Superior temporal gyrus (tissue), 1 donor: ENCODE measurements around the gene MYH6.
"Not testable (repeated sequence)": the region's sequence is repeated elsewhere in the genome, so short reads cannot be mapped to it uniquely, and the experiment has no call there.

Experiments
- DNase-seq: peaks from one replicate; pipeline ENCODE4 v3.0.0-alpha.2; 2016; ENCODE audit errors: extremely low spot score

MYH6 gene

DNA sequence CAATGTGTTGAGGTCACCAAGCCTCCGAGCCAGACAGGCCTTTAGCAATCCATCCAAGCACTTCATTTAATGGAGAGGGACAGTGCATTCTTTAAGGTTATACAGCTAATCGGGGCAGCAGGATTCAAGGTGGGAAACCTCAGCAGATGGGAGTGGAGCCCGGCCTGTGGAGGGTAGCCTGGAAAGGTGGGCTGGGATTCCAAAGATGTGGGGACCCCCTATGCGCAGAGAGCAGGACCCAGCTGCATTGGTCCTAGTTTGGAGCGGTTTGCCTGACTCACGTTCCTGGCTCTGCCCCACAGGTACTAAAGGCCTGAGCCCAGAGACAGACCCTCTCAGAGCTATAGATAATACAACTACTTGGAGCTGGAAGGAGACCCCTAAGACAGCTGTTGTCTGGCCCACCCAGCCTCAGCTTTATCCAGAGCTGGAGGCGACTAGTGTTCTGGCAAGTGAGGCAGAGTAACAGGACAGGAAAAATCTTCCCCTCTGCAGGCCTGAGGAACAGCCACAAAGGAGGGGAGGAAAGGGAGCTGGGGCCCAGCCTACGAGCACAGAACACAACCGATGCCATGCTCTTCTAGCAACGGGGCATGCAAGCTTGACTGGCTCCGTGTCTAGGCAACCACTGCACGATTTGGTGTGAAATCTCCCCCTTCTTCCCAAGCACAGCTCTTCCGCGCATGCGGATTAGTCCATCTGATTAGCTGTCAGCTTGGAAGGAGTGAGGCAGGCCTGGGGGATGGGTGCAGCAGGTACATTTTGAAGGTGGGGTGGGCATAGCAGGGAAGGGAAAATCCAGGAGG, 28.5 kb upstream of the MYH6 start:
- DNase-seq, result peak; percentile 55

DNA sequence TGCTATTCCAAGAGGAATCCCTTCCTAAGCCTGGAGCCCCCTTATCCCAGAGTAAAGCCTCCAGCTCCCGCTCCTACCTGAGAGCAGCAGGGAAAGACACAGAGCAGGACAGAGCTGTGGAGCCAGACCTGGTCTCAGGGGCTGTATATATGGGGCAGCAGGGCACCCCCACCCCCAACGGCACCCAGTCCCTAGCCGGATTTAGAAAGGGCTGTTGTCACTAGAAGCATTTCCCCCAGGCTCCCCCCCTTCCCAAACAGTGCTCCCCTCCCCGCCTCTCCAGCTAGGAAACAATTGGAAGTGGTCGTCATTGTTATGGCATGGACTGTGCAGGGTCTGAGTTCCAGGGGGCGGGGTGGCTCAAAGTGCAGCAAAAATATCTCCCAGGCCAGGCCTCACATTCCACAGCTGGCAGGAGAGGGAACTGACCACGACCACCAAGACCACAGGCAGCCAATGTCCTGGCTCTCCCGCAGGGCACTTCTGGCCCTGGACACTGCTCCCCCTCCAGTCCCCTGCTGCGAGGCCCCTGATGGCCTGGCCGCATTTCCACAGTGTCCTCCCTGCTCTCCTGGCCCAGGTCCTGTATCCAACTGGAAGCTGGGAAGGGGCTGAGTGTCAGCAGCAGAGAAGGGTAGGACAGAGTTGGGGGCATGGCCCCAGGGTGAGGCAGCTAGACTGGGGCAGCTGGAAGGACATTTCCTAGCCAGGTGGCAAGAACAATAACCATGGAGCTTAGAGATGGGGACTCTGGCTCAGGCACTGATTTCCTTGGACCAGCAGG, 27.7 kb upstream of the MYH6 start, which contains the start of gene MYH7:
MYH7 (minus strand) TSS at position 118 of the 784 bp plus-strand sequence. CDS start 1,928 bp downstream, outside the sequence.
- no peak for DNase-seq

DNA sequence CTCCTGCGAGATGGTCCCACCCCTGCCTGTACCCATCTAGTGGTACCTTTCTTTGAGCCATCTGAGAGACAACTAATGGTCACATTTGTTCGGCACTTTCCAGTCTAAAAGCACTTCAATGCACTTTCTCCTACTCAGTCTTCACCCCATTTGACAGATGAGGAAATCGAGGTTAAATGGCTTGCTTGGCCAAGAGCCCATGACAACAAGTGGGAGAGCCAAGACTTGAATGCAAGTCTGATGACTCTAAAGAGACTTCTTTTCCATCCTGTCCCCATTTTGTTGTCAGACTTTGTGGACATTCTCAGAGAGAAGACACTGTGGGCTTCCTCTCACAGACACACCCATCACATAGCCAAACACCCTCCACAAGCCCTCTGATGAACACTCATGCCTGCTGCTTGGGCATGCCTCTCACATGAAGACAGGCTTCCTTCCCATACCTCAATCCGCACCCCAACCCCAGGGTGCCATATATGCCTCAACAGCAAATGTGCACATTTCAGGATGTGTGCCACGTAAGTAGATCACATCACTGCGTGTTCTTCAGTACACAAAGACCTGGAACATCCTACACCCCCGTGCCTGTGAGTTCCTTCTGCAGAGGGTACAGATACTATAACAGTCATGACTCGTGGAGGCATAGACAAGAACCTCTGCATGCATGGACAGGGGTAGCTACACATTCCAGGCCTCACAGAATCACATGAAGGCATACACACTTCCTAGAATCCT, 26.6 kb upstream of the MYH6 start:
- peak; percentile 22 for DNase-seq

GRCh38 chr14:23433457-23433856, 25.4 kb upstream of the MYH6 start:
- no peak for DNase-seq

- no peak for DNase-seq
Observed at GRCh38 chr14:23432946-23433345, 24.9 kb upstream of the MYH6 start.

DNA sequence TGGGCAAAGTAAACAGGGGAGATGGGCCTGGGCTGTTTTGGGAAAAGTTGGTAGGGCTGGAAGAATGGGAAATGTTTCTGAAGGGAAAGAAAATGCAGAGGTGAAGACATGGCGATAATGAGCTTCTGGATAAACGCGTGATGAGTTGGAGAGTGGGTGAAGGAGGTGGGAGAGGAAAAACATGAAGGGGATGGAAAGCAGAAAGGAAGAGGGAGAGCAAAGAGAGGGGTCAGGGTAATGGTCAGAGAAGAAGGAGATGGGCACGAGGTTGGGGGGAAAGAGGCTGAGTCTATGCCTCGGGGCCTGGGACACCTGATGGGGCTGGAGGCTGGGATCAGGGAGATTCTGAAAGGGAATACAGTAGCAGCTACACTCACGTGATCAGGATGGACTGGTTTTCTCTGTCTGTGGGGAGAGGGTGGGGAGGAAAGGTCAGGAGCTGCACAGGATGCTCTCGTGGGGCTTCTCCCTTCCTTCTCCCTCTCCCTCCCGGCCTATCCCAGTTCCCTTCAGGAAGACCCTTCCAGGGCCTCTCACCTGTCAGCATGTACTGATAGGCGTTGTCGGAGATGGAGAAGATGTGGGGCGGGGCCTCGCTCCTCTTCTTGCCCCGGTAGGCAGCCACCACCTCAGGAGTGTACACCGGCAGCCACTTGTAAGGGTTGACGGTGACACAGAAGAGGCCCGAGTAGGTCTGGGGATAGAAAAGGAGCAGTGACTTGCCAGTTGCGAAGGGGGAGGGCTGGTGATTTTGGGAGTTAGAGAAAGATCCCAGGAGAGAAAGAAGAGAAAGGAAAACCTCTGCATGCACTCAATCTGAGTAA, 24.2 kb upstream of the MYH6 start:
- DNase-seq, result no peak

DNA sequence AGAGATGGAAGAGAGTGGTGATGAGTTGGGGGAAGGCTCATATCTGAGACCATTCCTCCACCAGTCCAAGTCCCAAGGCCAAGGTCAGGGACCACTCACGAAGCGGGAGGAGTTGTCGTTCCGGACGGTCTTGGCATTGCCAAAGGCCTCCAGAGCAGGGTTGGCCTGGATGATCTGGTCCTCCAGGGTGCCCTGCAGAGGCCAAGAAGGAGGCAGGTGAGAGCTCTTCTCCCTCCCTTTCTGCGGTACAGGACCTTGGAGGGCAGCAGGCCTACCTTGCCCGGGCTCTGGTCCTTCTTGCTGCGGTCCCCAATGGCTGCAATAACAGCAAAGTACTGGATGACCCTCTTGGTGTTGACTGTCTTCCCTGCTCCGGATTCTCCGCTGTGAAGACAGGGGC, 23.4 kb upstream of the MYH6 start:
- DNase-seq, result no peak

DNA sequence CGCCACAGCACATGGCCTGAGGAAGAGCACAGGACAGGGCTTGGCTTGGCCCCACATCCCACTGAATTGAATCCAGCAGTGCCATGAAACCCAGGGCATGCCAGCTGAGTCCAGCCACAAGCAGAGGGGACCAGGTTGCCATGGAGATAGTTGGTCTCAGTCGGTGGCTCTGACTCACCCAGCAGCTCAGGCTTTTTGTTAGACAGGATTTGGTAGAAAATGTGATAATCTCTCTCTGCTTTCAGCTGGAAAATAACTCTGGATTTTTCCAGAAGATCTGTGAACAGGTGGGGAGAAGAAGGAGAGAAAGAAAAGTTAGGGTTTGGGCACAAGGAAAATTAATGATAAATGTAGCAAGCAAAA, 22.6 kb upstream of the MYH6 start:
- peak; percentile 61 for DNase-seq

DNA sequence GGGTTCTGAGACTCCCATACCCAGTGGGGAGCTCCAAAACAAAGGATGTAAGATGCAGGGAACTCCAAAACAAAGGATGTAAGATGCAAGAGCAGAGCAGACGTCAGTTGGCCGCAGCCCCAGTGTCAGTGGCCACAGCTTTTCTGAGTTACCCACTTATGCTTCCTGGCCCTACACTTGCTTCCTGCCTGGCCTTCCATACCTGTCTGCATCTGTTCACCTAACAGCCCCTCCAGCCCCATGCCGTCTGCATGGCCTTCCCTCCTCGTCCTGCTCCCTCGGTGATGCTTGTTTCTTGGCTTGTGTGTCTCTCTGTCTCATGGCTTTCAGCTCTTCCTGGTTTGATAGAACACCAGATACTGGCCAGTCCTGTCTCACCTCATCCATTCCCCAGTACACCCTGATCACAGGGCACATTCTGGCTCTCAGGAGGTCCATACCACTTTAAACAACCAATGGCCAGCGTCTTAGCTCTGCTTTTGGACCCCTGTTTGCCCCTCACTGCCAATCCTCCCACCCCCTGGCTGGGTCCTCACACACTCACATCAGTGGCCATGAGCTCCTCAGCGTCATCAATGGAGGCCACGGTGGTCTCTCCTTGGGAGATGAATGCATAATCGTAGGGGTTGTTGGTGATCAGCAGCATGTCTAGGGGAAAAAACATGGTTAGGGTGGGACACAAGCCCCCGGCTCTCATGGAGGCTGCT, 22.1 kb upstream of the MYH6 start:
- DNase-seq, result no peak

GRCh38 chr14:23428686-23429495, 20.8 kb upstream of the MYH6 start:
- no peak for DNase-seq

DNA sequence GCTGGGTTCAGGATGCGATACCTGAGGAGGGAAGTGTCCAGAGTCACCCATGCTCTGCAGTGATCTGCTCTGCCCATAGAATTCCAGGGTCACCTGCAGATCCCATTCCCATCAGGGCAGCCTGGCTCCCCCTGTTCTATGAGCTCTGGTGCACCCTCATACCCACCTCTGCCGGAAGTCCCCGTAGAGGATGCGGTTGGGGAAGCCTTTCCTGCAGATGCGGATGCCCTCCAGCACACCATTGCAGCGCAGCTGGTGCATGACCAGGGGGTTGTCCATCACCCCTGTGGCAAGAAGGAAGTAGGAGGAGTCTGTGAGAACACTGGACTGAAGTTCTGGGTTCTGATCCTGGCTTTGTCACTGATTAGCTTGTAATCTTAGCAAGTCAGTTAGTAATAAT, 17.7 kb upstream of the MYH6 start:
- DNase-seq, result not testable (repeated sequence)

- DNase-seq, result no peak
Observed at GRCh38 chr14:23425169-23425568, 17.1 kb upstream of the MYH6 start.

DNA sequence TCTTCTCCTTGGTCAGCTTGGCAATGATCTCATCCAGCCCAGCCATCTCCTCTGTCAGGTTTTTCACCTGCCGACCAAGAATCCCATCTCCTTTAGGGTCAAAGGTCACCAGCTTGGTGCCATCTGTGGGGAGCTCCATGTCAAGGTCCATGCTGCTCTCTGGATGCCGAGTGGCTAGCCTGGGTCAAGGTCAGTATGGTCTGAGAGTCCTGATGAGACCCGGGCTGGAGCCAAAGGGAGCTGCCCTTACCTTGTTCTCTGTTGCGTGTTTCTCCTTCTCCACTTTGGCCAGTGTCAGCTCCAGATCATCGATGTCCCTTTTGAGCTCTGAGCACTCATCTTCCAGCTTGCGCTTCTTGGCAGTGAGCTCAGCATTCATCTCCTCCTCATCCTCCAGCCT, 15.6 kb upstream of the MYH6 start:
- DNase-seq, result no peak

- no peak for DNase-seq
Observed at GRCh38 chr14:23421594-23421993, 13.5 kb upstream of the MYH6 start.

DNA sequence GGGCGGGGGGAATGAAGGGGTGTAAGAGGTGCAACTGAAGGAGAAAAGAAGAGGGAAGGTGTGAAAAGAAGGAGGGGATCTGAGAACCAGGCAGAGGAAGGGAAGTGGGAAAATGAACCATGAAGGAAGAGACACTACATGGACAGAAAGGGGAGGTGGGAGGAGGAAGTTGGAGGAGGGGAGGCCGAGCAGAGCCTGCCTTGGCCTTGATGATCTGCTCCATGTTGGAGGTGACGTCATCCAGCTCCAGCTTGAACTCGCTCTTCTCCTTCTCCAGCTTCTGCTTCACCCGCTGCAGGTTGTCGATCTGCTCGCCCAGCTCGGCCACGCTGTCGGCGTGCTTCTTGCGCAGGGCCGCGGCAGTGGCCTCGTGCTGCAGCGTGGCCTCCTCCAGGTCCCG, 11.6 kb upstream of the MYH6 start:
- DNase-seq, result not testable (repeated sequence)

GRCh38 chr14:23418021-23418420, 9.9 kb upstream of the MYH6 start:
- DNase-seq, result no peak

DNA sequence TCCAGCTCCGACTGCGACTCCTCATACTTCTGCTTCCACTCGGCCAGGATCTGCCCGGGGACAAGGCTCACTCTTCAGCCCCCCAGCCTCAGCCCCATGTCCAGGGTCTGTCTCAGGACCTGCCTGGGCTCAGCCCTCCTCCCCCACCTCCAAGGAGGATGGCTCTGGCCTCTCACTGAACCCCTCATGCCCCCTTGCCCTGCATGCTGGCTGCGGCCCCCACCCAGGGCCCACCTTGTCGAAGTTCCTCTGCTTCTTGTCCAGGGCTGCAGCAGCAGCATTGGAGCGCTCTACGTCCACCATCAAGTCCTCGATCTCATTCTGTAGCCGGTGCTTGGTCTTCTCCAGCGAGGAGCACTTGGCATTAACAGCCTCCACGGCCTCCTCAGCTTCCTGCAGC, 9.2 kb upstream of the MYH6 start:
- DNase-seq, result not testable (repeated sequence)

DNA sequence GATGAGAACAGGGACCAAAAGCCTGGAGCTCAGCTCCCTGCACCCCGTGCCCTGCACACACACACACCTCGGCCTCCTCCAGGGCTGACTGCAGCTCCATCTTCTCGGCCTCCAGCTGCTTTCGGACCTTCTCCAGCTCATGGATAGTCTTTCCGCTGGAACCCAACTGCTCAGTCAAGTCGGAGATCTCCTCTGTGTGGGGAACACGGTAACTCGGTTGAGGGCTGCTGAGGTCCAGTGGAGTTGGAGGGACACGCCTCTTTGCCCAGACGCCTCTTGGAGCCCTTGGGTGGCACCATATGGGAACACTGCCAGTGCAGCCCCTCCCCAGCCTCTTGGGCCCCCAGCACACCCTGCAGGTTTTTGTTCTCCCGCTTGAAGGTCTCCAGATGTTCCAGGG, 8.7 kb upstream of the MYH6 start:
- DNase-seq, result no peak

- DNase-seq, result no peak
Observed at GRCh38 chr14:23415821-23416778, 8.0 kb upstream of the MYH6 start.
